Tibial artery (tissue), 4 donors: ENCODE measurements around the gene POLL.

Experiments
- DNase-seq, 2 donors: peaks; one replicate each; pipeline ENCODE4 v3.0.0-alpha.2; 2019
- H3K27ac ChIP-seq, 2 donors: fragments of 200-600 bp; sonication (generic) in 1 of 2; 1 replicate in 1 of 2; 2 replicates in 1 of 2; pipeline ENCODE4 v1.5.1; 2018 to 2019; ENCODE audit warnings: mild to moderate bottlenecking in 1 of 2
- H3K27me3 ChIP-seq, 2 donors: fragments of 200-600 bp; sonication (generic) in 1 of 2; one replicate each; pipeline versions ENCODE4 v1.5.1 to v1.6.0; 2016 to 2019
- H3K36me3 ChIP-seq, 3 donors: fragments of 200-600 bp; sonication (generic) in 2 of 3; one replicate each; pipeline ENCODE4 v1.5.1; 2016 to 2019; ENCODE audit warnings: mild to moderate bottlenecking in 2 of 3
- H3K4me1 ChIP-seq, 4 donors: fragments of 200-600 bp; sonication (generic) in 2 of 4; 1 replicate in 3 of 4; 2 replicates in 1 of 4; pipeline ENCODE4 v1.5.1; 2016 to 2019
- H3K4me3 ChIP-seq, 2 donors: fragments of 200-600 bp; sonication (generic) in 1 of 2; 1 replicate in 1 of 2; 2 replicates in 1 of 2; pipeline ENCODE4 v1.5.1; 2018 to 2019; ENCODE audit warnings: mild to moderate bottlenecking in 2 of 2
- H3K9me3 ChIP-seq, 3 donors: fragments of 200-600 bp; sonication (generic) in 1 of 3; one replicate each; pipeline ENCODE4 v1.5.1; 2016 to 2019
- CTCF ChIP-seq, 2 experiments: fragments of 200-600 bp in 1 of 2; fragments of 450-650 bp in 1 of 2; IDR thresholded peaks; one replicate each; pipeline ENCODE4 v1.5.1; 2017 to 2019; ENCODE audit warnings: antibody characterized with exemption in 2 of 2, mild to moderate bottlenecking in 1 of 2, moderate library complexity in 1 of 2
- intact Hi-C: fragments of 100-400 bp; cut with DNase I; formaldehyde crosslinking; loops from one replicate; pipeline ENCODE4 v1.15.0; 2023; ENCODE audit warnings: low total_unique reads

POLL gene

GRCh38 chr10:101617824-101618568 is 29.9 kb upstream of the POLL start:
- H3K36me3 ChIP-seq, result peaks cover 0 to 74% (median 9%) of the 10 kb centered on the region in 3 donors
- intact Hi-C loops, result no loop called here
- H3K4me1 ChIP-seq, result peaks cover 0 to 4% (median 0%) of the 10 kb centered on the region in 4 donors
- no peak overlapping the region for H3K27ac ChIP-seq
- no peak overlapping the region for H3K4me3 ChIP-seq
- no peak for DNase-seq
- TF ChIP-seq CTCF (IDR thresholded peaks at IDR 0.05), result no peak
- H3K9me3 ChIP-seq, result no peaks in the 10 kb centered on the region
- H3K27me3 ChIP-seq, result no peaks in the 10 kb centered on the region

- Histone ChIP-seq H3K9me3 (no peaks in the 10 kb centered on the region), H3K4me1 (peaks cover 0 to 4% (median 0%) of the 10 kb centered on the region in 4 donors), H3K27me3 (no peaks in the 10 kb centered on the region), H3K4me3 (no peak overlapping the region), H3K27ac (no peak overlapping the region), H3K36me3 (peaks cover 0 to 76% (median 8%) of the 10 kb centered on the region in 3 donors)
- no peak for DNase-seq
- intact Hi-C loops, result no loop called here
- TF ChIP-seq CTCF (IDR thresholded peaks at IDR 0.05), result no peak
Measured at GRCh38 chr10:101617102-101617823, 29.2 kb upstream of the POLL start.

GRCh38 chr10:101616415-101617101 is 28.5 kb upstream of the POLL start:
- peaks cover 0 to 4% (median 0%) of the 10 kb centered on the region in 4 donors for H3K4me1 ChIP-seq
- H3K4me3 ChIP-seq, result no peak overlapping the region
- intact Hi-C loops, result no loop called here
- H3K27me3 ChIP-seq, result no peaks in the 10 kb centered on the region
- no peaks in the 10 kb centered on the region for H3K9me3 ChIP-seq
- H3K36me3 ChIP-seq, result peaks cover 6 to 76% (median 8%) of the 10 kb centered on the region in 3 donors
- no peak for DNase-seq
- H3K27ac ChIP-seq, result no peak overlapping the region
- TF ChIP-seq CTCF (IDR thresholded peaks at IDR 0.05), result no peak

- Histone ChIP-seq H3K4me3 (no peak overlapping the region), H3K36me3 (peaks cover 16 to 79% (median 16%) of the 10 kb centered on the region in 3 donors), H3K27me3 (no peaks in the 10 kb centered on the region), H3K4me1 (peaks cover 0 to 4% (median 0%) of the 10 kb centered on the region in 4 donors), H3K9me3 (no peaks in the 10 kb centered on the region), H3K27ac (no peak overlapping the region)
- DNase-seq, result no peak
- intact Hi-C loops, result no loop called here
- TF ChIP-seq CTCF (IDR thresholded peaks at IDR 0.05), result no peak
Measured at GRCh38 chr10:101615525-101616116, 27.6 kb upstream of the POLL start.
